Measurements from ENCODE around the gene GPLD1.

DNA sequence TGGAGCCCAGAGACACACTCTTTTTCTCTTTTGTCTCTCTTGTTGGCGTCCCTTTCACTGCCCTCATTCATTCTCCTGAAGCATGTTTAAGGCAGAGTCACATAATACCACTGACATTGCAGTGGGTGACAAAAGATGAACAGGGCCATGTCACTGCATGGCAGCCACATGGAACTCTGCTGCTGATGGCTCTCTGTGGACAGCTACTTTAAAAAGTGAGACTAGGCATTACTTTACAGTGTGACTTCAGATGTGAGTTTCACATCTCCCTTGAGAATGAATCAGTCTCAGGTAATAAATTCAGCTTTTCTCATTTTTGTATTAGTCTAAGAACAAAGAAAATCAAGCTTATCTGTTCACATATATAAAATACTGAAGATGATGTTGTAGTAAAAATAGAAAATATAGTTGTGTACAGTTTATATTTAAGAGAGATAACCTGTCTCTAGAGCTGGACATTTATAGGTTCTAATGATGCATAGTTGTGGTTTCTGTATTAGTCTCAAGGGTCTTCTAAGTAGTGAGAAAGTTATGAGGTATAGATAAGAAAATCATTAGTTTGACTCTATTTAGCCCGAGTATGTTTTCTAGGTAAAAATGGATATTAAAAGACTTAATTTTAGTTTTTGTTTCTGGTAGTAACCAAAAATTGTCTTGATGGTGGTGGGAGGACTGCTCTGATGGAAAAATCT lies 80.5 kb downstream of the GPLD1 start:
- TF ChIP-seq YY1 (IDR thresholded peaks at IDR 0.05; ENCODE audit: insufficient read depth, insufficient read length) (no peak), SUZ12 (IDR thresholded peaks at IDR 0.05; ENCODE audit: extremely low read depth, insufficient read depth, insufficient read length) (no peak), ZNF274 (IDR thresholded peaks at IDR 0.05; ENCODE audit: low read depth, low read length) (no peak)

Data from NT2/D1 (cell line).